Measurements from ENCODE around the gene ARRDC5. TPM values are rescaled to one million over a fixed set of nuclear protein-coding genes. Genes with fewer than 3 reads are reported as not detected.
A peak's percentile ranks its signal among the peaks of the same experiment; 100 is the strongest.
"Not testable (repeated sequence)": the region's sequence is repeated elsewhere in the genome, so short reads cannot be mapped to it uniquely, and the experiment has no call there.

The ARRDC5 gene
- total RNA-seq, 2 experiments from 2014 or later, result 0.12 TPM; not detected in 1

GRCh38 chr19:4909156-4909896, 6.6 kb upstream of the ARRDC5 start, which contains the start of gene UHRF1:
Gene UHRF1 (plus strand): TSS chr19:4909501. CDS start chr19:4910886, 1,385 bp downstream.
- POLR2A ChIA-PET, result no interaction called here
- Mint-ChIP-seq H3K27me3 (no peaks in the 10 kb centered on the region), H3K4me1 (ENCODE audit: low read depth) (peaks cover 43% of the 10 kb centered on the region)

GRCh38 chr19:4908781-4909155, 6.1 kb upstream of the ARRDC5 start:
- H3K4me1 Mint-ChIP-seq (ENCODE audit: low read depth), result peaks cover 37% of the 10 kb centered on the region
- intact Hi-C loops (cut with micrococcal nuclease), result no loop called here
- peak overlapping the region; percentile 16 for H3K4me3 Mint-ChIP-seq
- DNase-seq, result no peak
- no peak overlapping the region for H3K27ac Mint-ChIP-seq
- POLR2A ChIA-PET, result no interaction called here
- H3K27me3 Mint-ChIP-seq, result no peaks in the 10 kb centered on the region
- peaks cover 33% of the 10 kb centered on the region for H3K36me3 Mint-ChIP-seq
- CTCF ChIA-PET, result interaction anchor here (1.0 kb wide), 1 partner anchor 99 kb away, joined by 5 read pairs; no protein-coding TSS in a partner anchor
- no peaks in the 10 kb centered on the region for H3K9me3 Mint-ChIP-seq

More at GRCh38 chr19:4909156-4909896, 6.6 kb upstream of the ARRDC5 start, which contains the start of gene UHRF1:
- DNase-seq, result peak; percentile 81
- intact Hi-C loops (cut with micrococcal nuclease), result no loop called here
- Mint-ChIP-seq H3K36me3 (peaks cover 39% of the 10 kb centered on the region), H3K27ac (peak within 1 kb of the TSS; percentile 71), H3K9me3 (no peaks in the 10 kb centered on the region), H3K4me3 (peak within 1 kb of the TSS; percentile 89)
- CTCF ChIA-PET, result no interaction called here

GRCh38 chr19:4908360-4908759, 5.7 kb upstream of the ARRDC5 start:
- CTCF ChIA-PET, result interaction anchor here (1.0 kb wide), 1 partner anchor 99 kb away, joined by 5 read pairs; no protein-coding TSS in a partner anchor
- H3K9me3 Mint-ChIP-seq, result no peaks in the 10 kb centered on the region
- H3K27ac Mint-ChIP-seq, result no peak overlapping the region
- POLR2A ChIA-PET, result interaction anchor here (1.3 kb wide), 1 partner anchor 9 kb away, joined by 4 read pairs; no protein-coding TSS in a partner anchor
- peaks cover 33% of the 10 kb centered on the region for H3K4me1 Mint-ChIP-seq (ENCODE audit: low read depth)
- H3K27me3 Mint-ChIP-seq, result no peaks in the 10 kb centered on the region
- peak overlapping the region; percentile 16 for H3K4me3 Mint-ChIP-seq
- no peak for DNase-seq
- intact Hi-C loops (cut with micrococcal nuclease), result no loop called here
- peaks cover 30% of the 10 kb centered on the region for H3K36me3 Mint-ChIP-seq

- intact Hi-C loops (cut with micrococcal nuclease), result no loop called here
- DNase-seq, result no peak
- peaks cover 19% of the 10 kb centered on the region for H3K4me1 Mint-ChIP-seq (ENCODE audit: low read depth)
- no peak overlapping the region for H3K27ac Mint-ChIP-seq
- POLR2A ChIA-PET, result interaction anchor here (1.3 kb wide), 1 partner anchor 10 kb away, joined by 4 read pairs; no protein-coding TSS in a partner anchor
- H3K4me3 Mint-ChIP-seq, result no peak overlapping the region
- H3K36me3 Mint-ChIP-seq, result peaks cover 16% of the 10 kb centered on the region
- no peaks in the 10 kb centered on the region for H3K27me3 Mint-ChIP-seq
- H3K9me3 Mint-ChIP-seq, result no peaks in the 10 kb centered on the region
- CTCF ChIA-PET, result interaction anchor here (1.1 kb wide), 1 partner anchor 97 kb away, joined by 3 read pairs; no protein-coding TSS in a partner anchor
These were observed 4.3 kb upstream of the ARRDC5 start for GRCh38 chr19:4906963-4907362.

- no peak for DNase-seq
- intact Hi-C loops (cut with micrococcal nuclease), result no loop called here
- H3K36me3 Mint-ChIP-seq, result no peaks in the 10 kb centered on the region
- no peak overlapping the region for H3K4me3 Mint-ChIP-seq
- H3K27ac Mint-ChIP-seq, result no peak overlapping the region
- H3K27me3 Mint-ChIP-seq, result no peaks in the 10 kb centered on the region
- POLR2A ChIA-PET, result no interaction called here
- peaks cover 7% of the 10 kb centered on the region for H3K4me1 Mint-ChIP-seq (ENCODE audit: low read depth)
- H3K9me3 Mint-ChIP-seq, result no peaks in the 10 kb centered on the region
- CTCF ChIA-PET, result no interaction called here
These were observed 1.8 kb upstream of the ARRDC5 start for GRCh38 chr19:4904481-4904880.

GRCh38 chr19:4900879-4901278, 1.8 kb downstream of the ARRDC5 start:
- H3K27ac Mint-ChIP-seq; intact Hi-C loops (cut with micrococcal nuclease); H3K36me3 Mint-ChIP-seq; DNase-seq; H3K27me3 Mint-ChIP-seq; H3K9me3 Mint-ChIP-seq; H3K4me1 Mint-ChIP-seq (ENCODE audit: low read depth); H3K4me3 Mint-ChIP-seq; POLR2A ChIA-PET: not testable (repeated sequence)
- CTCF ChIA-PET, result interaction anchor here (2.8 kb wide), 1 partner anchor 91 kb away, joined by 8 read pairs; no protein-coding TSS in a partner anchor

GRCh38 chr19:4897146-4897545, 5.5 kb downstream of the ARRDC5 start:
- Mint-ChIP-seq H3K27ac (no peak overlapping the region), H3K9me3 (no peaks in the 10 kb centered on the region), H3K27me3 (no peaks in the 10 kb centered on the region), H3K4me1 (ENCODE audit: low read depth) (no peaks in the 10 kb centered on the region), H3K36me3 (no peaks in the 10 kb centered on the region), H3K4me3 (no peak overlapping the region)
- intact Hi-C loops (cut with micrococcal nuclease), result no loop called here
- POLR2A ChIA-PET, result no interaction called here
- CTCF ChIA-PET, result no interaction called here
- no peak for DNase-seq

GRCh38 chr19:4896372-4896771, 6.3 kb downstream of the ARRDC5 start:
- H3K36me3 Mint-ChIP-seq, result no peaks in the 10 kb centered on the region
- H3K27me3 Mint-ChIP-seq, result no peaks in the 10 kb centered on the region
- H3K4me1 Mint-ChIP-seq (ENCODE audit: low read depth), result no peaks in the 10 kb centered on the region
- POLR2A ChIA-PET, result no interaction called here
- CTCF ChIA-PET, result no interaction called here
- H3K9me3 Mint-ChIP-seq, result no peaks in the 10 kb centered on the region
- DNase-seq, result no peak
- intact Hi-C loops (cut with micrococcal nuclease), result no loop called here
- H3K27ac Mint-ChIP-seq, result no peak overlapping the region
- H3K4me3 Mint-ChIP-seq, result no peak overlapping the region

GRCh38 chr19:4892962-4893361, 9.7 kb downstream of the ARRDC5 start:
- intact Hi-C loops (cut with micrococcal nuclease); DNase-seq; H3K27ac Mint-ChIP-seq; H3K27me3 Mint-ChIP-seq; POLR2A ChIA-PET; H3K9me3 Mint-ChIP-seq; H3K4me1 Mint-ChIP-seq (ENCODE audit: low read depth); H3K4me3 Mint-ChIP-seq; CTCF ChIA-PET; H3K36me3 Mint-ChIP-seq: not testable (repeated sequence)

GRCh38 chr19:4891066-4891465, 11.6 kb downstream of the ARRDC5 start:
- ChIA-PET POLR2A (no interaction called here), CTCF (interaction anchor here (1.0 kb wide), 2 partner anchors 81 to 140 kb away, joined by 3 to 4 read pairs; no protein-coding TSS in a partner anchor)
- H3K36me3 Mint-ChIP-seq, result no peaks in the 10 kb centered on the region
- H3K4me1 Mint-ChIP-seq (ENCODE audit: low read depth), result no peaks in the 10 kb centered on the region
- intact Hi-C loops (cut with micrococcal nuclease), result no loop called here
- DNase-seq, result no peak
- H3K9me3 Mint-ChIP-seq, result no peaks in the 10 kb centered on the region
- H3K4me3 Mint-ChIP-seq, result no peak overlapping the region
- H3K27me3 Mint-ChIP-seq, result no peaks in the 10 kb centered on the region
- H3K27ac Mint-ChIP-seq, result no peak overlapping the region

GRCh38 chr19:4889034-4889815, 13.5 kb downstream of the ARRDC5 start:
- H3K4me3 Mint-ChIP-seq, result no peak overlapping the region
- H3K27ac Mint-ChIP-seq, result no peak overlapping the region
- intact Hi-C loops (cut with micrococcal nuclease), result no loop called here
- H3K36me3 Mint-ChIP-seq, result no peaks in the 10 kb centered on the region
- DNase-seq, result no peak
- ChIA-PET POLR2A (no interaction called here), CTCF (interaction anchor here (0.7 kb wide), 1 partner anchor 16 kb away, joined by 3 read pairs; no protein-coding TSS in a partner anchor)
- H3K9me3 Mint-ChIP-seq, result no peaks in the 10 kb centered on the region
- H3K27me3 Mint-ChIP-seq, result no peaks in the 10 kb centered on the region
- no peaks in the 10 kb centered on the region for H3K4me1 Mint-ChIP-seq (ENCODE audit: low read depth)

- CTCF ChIA-PET; DNase-seq; H3K4me3 Mint-ChIP-seq; intact Hi-C loops (cut with micrococcal nuclease); H3K27ac Mint-ChIP-seq; H3K36me3 Mint-ChIP-seq; H3K9me3 Mint-ChIP-seq; POLR2A ChIA-PET; H3K27me3 Mint-ChIP-seq; H3K4me1 Mint-ChIP-seq (ENCODE audit: low read depth): not testable (repeated sequence)
These were observed 14.9 kb downstream of the ARRDC5 start for GRCh38 chr19:4887803-4888202.

Data from activated CD4-positive, alpha-beta memory T cell treated with anti-CD3 and anti-CD28 coated beads for 36 hours (primary cell).